PC-3 (cell line): Measurements from ENCODE around the gene CDC5L. TPM values are rescaled to one million over a fixed set of nuclear protein-coding genes. Genes with fewer than 3 reads are reported as not detected.

Source experiments
- ATAC-seq: fragments of 200-7000 bp; cut with Tn5 transposase; 2 replicates; pipeline ENCODE4 v1.9.1; 2020; ENCODE audit warnings: mild to moderate bottlenecking, moderate library complexity
- BruUV-seq: library from RNA; stranded (reverse); fragments of 400-500 nt; replicated peaks from 2 replicates; lab custom pipeline; 2021; lab: Mats Ljungman, UMichigan
- CTCF ChIA-PET: fragments of 300-600 bp; sonication (Branson Sonifier 250); formaldehyde crosslinking; loops from one replicate; lab custom pipeline; 2022; ENCODE audit warnings: antibody characterized with exemption; lab: Charles Lee
- POLR2A ChIA-PET: fragments of 300-600 bp; sonication (Branson Sonifier 250); formaldehyde crosslinking; loops from one replicate; lab custom pipeline; 2022; ENCODE audit warnings: antibody characterized with exemption; ENCODE audit not compliant: unreplicated experiment; lab: Charles Lee
- DNase-seq: peaks from one replicate; pipeline ENCODE4 v3.0.0-alpha.2; 2015
- H2AFZ ChIP-seq: fragments of 300-600 bp; sonication (generic); 2 replicates; pipeline ENCODE4 v1.6.0; 2016; ENCODE audit warnings: antibody characterized with exemption, low read length
- H3F3A ChIP-seq: fragments of 300-600 bp; sonication (generic); one replicate; pipeline ENCODE4 v1.6.0; 2017; ENCODE audit warnings: antibody characterized with exemption, low read length, control low read depth, mild to moderate bottlenecking; ENCODE audit not compliant: unreplicated experiment
- H3K27ac ChIP-seq: fragments of 300-600 bp; sonication (generic); 2 replicates; pipeline ENCODE4 v1.5.1; 2016; ENCODE audit warnings: mild to moderate bottlenecking, low read length
- H3K27me3 ChIP-seq: fragments of 300-600 bp; sonication (generic); 2 replicates; pipeline ENCODE4 v1.6.1; 2016; ENCODE audit warnings: low read length, mixed read lengths
- H3K36me3 ChIP-seq: fragments of 300-600 bp; sonication (generic); 2 replicates; pipeline ENCODE4 v1.6.1; 2016; ENCODE audit warnings: low read depth, mixed run types, low read length, mixed read lengths
- H3K4me1 ChIP-seq: fragments of 300-600 bp; sonication (generic); 2 replicates; pipeline ENCODE4 v1.5.1; 2016; ENCODE audit warnings: low read length; ENCODE audit not compliant: insufficient read depth
- H3K4me2 ChIP-seq: fragments of 300-600 bp; sonication (generic); 2 replicates; pipeline ENCODE4 v1.6.0; 2016; ENCODE audit warnings: low read length
- H3K4me3 ChIP-seq: fragments of 300-600 bp; sonication (generic); 2 replicates; pipeline ENCODE4 v1.5.1; 2016; ENCODE audit warnings: mild to moderate bottlenecking, low read length, mixed read lengths
- H3K79me2 ChIP-seq: fragments of 300-600 bp; sonication (generic); 2 replicates; pipeline ENCODE4 v1.6.1; 2017; ENCODE audit warnings: low read length, mixed read lengths
- H3K9ac ChIP-seq: fragments of 300-600 bp; sonication (generic); 2 replicates; pipeline ENCODE4 v1.6.0; 2016; ENCODE audit warnings: mild to moderate bottlenecking, low read length
- H3K9me2 ChIP-seq: fragments of 300-600 bp; sonication (generic); replicated peaks from 2 replicates; pipeline ENCODE4 v1.6.1; 2016; ENCODE audit warnings: mixed run types, low read length, mixed read lengths
- H3K9me3 ChIP-seq: fragments of 300-600 bp; sonication (generic); 2 replicates; pipeline ENCODE4 v1.6.1; 2016; ENCODE audit warnings: low read length, mixed read lengths
- H4K20me1 ChIP-seq: fragments of 300-600 bp; sonication (generic); 2 replicates; pipeline ENCODE4 v1.6.1; 2016; ENCODE audit warnings: low read length, mixed read lengths
- EZH2 ChIP-seq: fragments of 300-600 bp; sonication (generic); IDR thresholded peaks from one replicate; pipeline ENCODE4 v1.6.1; 2017; ENCODE audit warnings: antibody characterized with exemption, mild to moderate bottlenecking, low read length; ENCODE audit not compliant: unreplicated experiment
- EZH2phosphoT487 ChIP-seq: fragments of 300-600 bp; sonication (generic); IDR thresholded peaks from 2 replicates; pipeline ENCODE4 v1.6.1; 2018; ENCODE audit warnings: mild to moderate bottlenecking, antibody characterized with exemption, low read length, borderline replicate concordance
- intact Hi-C: fragments of 100-400 bp; cut with micrococcal nuclease; formaldehyde crosslinking; loops from 2 replicates; pipeline ENCODE4 v1.9.0; 2023
- total RNA-seq: library from RNA; depleted of rRNA; stranded (reverse); fragments of >200 nt; gene quantifications from 2 replicates; pipeline ENCODE4 v1.2.3, GENCODE V29; 2014
- TF ChIP-seq, protein P1 (sequence below): fragments of 300-600 bp; sonication (generic); conservative IDR thresholded peaks from 2 replicates; pipeline ENCODE4 v1.5.1; 2017; ENCODE audit warnings: antibody characterized with exemption, low read depth, mild to moderate bottlenecking, low read length

CDC5L gene
- total RNA-seq, 1 experiment from 2014 or later = 23.0 TPM

DNA sequence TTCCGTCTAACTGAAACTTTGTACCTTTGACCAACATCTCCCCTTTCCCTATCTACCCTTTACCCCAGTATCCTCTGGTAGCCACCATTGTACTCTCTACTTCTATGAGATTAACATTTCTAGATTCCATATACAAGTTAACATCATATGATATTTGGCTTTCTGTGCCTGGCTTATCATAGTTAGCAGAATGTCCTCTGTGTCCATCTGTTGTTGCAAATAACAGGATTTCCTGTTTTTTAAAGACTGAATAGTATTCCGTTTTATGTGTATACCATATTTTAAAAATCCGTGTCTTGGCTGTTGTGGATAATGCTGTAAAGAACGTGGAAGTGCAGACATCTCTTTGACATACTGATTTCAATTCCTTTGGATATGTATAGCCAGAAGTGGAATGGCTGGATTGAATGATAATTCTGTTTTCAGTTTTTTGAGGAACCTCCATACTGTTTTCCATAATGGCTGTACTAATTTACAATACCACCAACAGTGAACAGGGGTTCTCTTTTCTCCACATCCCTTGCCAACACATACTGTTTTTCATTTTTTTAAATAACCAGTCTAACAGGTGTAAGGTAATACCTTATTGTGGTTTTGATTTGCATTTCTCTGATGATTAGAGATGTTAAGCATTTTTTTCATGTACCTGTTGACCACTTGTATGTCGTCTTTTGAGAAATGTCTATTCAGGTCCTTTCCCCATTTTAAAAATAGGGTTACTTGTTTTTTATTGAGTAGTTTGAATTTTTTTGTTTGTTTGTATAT is 53.8 kb downstream of the CDC5L start:
- Histone ChIP-seq H3K9me3 (no peaks in the 10 kb centered on the region), H3F3A (peaks cover 5% of the 10 kb centered on the region), H3K36me3 (peaks cover 32% of the 10 kb centered on the region), H3K27ac (no peak overlapping the region), H3K4me2 (no peak overlapping the region), H3K4me3 (no peak overlapping the region), H3K79me2 (peaks cover 39% of the 10 kb centered on the region), H3K4me1 (peaks cover 10% of the 10 kb centered on the region), H4K20me1 (no peaks in the 10 kb centered on the region), H3K9me2 (no peaks in the 10 kb centered on the region), H3K9ac (no peak overlapping the region), H3K27me3 (no peaks in the 10 kb centered on the region), H2AFZ (no peak overlapping the region)
- BruUV-seq = no TSS peak
- ATAC-seq = no peak
- CTCF ChIA-PET = no interaction called here
- DNase-seq = peak; percentile 25
- no peak for TF ChIP-seq EZH2
- TF ChIP-seq, protein P1, sequence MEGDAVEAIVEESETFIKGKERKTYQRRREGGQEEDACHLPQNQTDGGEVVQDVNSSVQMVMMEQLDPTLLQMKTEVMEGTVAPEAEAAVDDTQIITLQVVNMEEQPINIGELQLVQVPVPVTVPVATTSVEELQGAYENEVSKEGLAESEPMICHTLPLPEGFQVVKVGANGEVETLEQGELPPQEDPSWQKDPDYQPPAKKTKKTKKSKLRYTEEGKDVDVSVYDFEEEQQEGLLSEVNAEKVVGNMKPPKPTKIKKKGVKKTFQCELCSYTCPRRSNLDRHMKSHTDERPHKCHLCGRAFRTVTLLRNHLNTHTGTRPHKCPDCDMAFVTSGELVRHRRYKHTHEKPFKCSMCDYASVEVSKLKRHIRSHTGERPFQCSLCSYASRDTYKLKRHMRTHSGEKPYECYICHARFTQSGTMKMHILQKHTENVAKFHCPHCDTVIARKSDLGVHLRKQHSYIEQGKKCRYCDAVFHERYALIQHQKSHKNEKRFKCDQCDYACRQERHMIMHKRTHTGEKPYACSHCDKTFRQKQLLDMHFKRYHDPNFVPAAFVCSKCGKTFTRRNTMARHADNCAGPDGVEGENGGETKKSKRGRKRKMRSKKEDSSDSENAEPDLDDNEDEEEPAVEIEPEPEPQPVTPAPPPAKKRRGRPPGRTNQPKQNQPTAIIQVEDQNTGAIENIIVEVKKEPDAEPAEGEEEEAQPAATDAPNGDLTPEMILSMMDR = no peak
- TF ChIP-seq EZH2phosphoT487 = no peak
- intact Hi-C loops = no loop called here
- POLR2A ChIA-PET = no interaction called here

DNA sequence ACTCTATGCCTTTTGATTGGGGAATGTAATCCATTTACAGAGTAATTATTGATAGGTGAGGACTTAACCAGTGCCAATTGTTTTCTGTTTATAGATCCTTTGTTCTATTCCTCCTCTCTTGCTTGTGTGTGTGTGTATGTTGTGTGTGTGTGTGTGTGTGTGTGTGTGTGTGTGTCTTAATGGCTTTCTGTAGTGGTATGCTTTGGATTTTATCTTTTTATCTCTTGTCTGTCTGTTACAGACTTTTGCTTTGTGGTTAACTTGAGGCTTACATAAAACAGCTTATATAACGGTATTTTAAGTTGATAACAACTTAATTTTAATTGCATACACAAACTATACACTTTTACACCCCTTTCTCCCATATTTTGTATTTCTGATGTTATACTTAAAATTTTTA is 54.7 kb downstream of the CDC5L start:
- H4K20me1 ChIP-seq = no peaks in the 10 kb centered on the region
- no peaks in the 10 kb centered on the region for H3K27me3 ChIP-seq
- DNase-seq = no peak
- no TSS peak for BruUV-seq
- TF ChIP-seq EZH2 (no peak), EZH2phosphoT487 (no peak)
- TF ChIP-seq, protein P1 = no peak
- H2AFZ ChIP-seq = no peak overlapping the region
- H3K9me3 ChIP-seq = no peaks in the 10 kb centered on the region
- H3K9me2 ChIP-seq = no peaks in the 10 kb centered on the region
- peaks cover 19% of the 10 kb centered on the region for H3K4me1 ChIP-seq
- ATAC-seq = no peak
- peaks cover 7% of the 10 kb centered on the region for H3F3A ChIP-seq
- H3K4me2 ChIP-seq = no peak overlapping the region
- peaks cover 32% of the 10 kb centered on the region for H3K36me3 ChIP-seq
- POLR2A ChIA-PET = no interaction called here
- intact Hi-C loops = no loop called here
- no peak overlapping the region for H3K4me3 ChIP-seq
- peaks cover 35% of the 10 kb centered on the region for H3K79me2 ChIP-seq
- CTCF ChIA-PET = no interaction called here
- no peak overlapping the region for H3K27ac ChIP-seq
- no peak overlapping the region for H3K9ac ChIP-seq

DNA sequence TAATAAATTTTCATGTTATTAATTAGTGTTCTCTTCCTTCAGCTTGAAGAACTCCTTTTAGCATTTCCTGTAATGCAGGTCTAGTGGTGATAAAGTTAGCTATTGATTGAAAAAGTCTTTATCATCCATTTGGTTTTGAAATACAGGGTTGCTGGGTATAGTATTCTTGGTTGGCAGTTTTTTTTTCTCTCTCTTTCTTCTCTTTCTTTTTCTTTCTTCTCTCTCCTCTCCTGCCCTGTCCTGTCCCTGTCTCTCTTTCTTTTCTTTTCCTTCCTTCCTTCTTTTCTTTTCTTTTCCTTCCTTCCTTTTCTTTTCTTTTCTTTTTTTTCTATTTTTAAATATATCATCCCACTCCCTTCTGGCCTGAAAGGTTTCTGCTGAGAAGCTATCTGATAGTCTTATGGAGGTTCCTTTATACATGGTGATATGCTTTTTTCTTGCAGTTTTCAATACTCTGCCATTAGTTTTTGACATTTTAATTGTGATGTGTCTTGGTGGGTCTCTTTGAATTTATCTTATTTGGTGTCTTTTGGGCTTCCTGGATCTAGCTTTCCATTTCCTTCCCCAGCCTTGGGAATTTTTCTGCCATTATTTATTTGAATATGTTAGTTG is 55.4 kb downstream of the CDC5L start:
- peaks cover 27% of the 10 kb centered on the region for H3K4me1 ChIP-seq

More for the DNA sequence above, 55.4 kb downstream of the CDC5L start:
- no peak overlapping the region for H3K4me3 ChIP-seq
- ChIA-PET POLR2A (no interaction called here), CTCF (no interaction called here)
- H4K20me1 ChIP-seq = no peaks in the 10 kb centered on the region
- H3K36me3 ChIP-seq = peaks cover 36% of the 10 kb centered on the region
- peaks cover 28% of the 10 kb centered on the region for H3K79me2 ChIP-seq
- no peaks in the 10 kb centered on the region for H3K9me3 ChIP-seq
- no peak for ATAC-seq
- no peak overlapping the region for H3K27ac ChIP-seq
- no TSS peak for BruUV-seq
- intact Hi-C loops = no loop called here
- H2AFZ ChIP-seq = no peak overlapping the region
- H3K9ac ChIP-seq = no peak overlapping the region
- no peak overlapping the region for H3K4me2 ChIP-seq
- TF ChIP-seq EZH2phosphoT487 (no peak), EZH2 (no peak)
- TF ChIP-seq, protein P1 = no peak
- H3K9me2 ChIP-seq = no peaks in the 10 kb centered on the region
- no peak for DNase-seq
- peaks cover 7% of the 10 kb centered on the region for H3F3A ChIP-seq
- no peaks in the 10 kb centered on the region for H3K27me3 ChIP-seq
